MM.1S (cell line): ENCODE measurements around the gene FUT8.

Source experiments
- EZH2 ChIP-seq: fragments of 300-600 bp; sonication (generic); optimal IDR thresholded peaks from 2 replicates; pipeline ENCODE3; 2017; ENCODE audit warnings: low read depth, mild to moderate bottlenecking, antibody characterized with exemption, low read length, mixed read lengths
- TF ChIP-seq, protein P1 (sequence below): fragments of 300-600 bp; sonication (generic); IDR thresholded peaks from 2 replicates; pipeline ENCODE4 v1.5.1; 2016; ENCODE audit warnings: antibody characterized with exemption, low read length, mixed read lengths

DNA sequence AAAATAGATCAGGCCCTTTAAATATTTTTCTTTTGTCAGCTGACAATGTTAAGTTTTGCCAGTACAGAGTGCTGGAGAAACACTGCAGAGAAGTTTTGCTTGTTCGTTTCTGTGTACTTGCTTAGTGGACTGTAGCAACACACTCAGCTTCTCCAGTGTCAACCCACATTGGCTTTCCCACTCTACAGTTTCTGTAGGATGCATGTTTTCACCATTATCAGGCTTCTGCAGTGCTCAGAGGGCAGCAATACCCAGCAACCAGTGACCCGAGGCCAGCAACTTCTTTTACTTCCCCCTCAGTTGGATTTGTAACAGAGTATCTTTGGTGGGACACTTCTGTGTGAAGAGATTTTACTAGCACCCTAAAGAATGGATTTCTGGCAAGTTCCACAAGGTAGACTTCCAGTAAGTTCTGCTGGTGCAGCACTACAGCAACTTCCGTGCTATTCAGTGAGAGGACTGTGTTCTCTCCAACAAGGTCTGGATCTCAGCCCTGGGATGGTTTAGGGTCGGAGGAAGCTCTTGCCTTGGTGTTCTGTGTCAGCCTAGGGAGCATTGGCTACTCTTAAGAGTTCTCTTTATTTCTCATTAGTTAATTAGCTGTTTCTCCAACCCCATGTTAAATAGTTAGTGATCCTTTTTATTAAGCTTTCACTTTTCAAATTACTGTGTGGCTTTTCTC lies 70.4 kb downstream of the FUT8 start:
- TF ChIP-seq, protein P1, sequence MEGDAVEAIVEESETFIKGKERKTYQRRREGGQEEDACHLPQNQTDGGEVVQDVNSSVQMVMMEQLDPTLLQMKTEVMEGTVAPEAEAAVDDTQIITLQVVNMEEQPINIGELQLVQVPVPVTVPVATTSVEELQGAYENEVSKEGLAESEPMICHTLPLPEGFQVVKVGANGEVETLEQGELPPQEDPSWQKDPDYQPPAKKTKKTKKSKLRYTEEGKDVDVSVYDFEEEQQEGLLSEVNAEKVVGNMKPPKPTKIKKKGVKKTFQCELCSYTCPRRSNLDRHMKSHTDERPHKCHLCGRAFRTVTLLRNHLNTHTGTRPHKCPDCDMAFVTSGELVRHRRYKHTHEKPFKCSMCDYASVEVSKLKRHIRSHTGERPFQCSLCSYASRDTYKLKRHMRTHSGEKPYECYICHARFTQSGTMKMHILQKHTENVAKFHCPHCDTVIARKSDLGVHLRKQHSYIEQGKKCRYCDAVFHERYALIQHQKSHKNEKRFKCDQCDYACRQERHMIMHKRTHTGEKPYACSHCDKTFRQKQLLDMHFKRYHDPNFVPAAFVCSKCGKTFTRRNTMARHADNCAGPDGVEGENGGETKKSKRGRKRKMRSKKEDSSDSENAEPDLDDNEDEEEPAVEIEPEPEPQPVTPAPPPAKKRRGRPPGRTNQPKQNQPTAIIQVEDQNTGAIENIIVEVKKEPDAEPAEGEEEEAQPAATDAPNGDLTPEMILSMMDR, result no peak
- no peak for TF ChIP-seq EZH2
